HG02610 (cell line): ENCODE data around the gene GPR84.
"Not testable (repeated sequence)": the region's sequence is repeated elsewhere in the genome, so short reads cannot be mapped to it uniquely, and the experiment has no call there.

Source experiments
- ATAC-seq: cut with Tn5 transposase; IDR thresholded peaks from one replicate; pipeline ENCODE4 v1.9.1; 2021; ENCODE audit warnings: mild to moderate bottlenecking, moderate library complexity; ENCODE audit not compliant: unreplicated experiment

The GPR84 gene

DNA sequence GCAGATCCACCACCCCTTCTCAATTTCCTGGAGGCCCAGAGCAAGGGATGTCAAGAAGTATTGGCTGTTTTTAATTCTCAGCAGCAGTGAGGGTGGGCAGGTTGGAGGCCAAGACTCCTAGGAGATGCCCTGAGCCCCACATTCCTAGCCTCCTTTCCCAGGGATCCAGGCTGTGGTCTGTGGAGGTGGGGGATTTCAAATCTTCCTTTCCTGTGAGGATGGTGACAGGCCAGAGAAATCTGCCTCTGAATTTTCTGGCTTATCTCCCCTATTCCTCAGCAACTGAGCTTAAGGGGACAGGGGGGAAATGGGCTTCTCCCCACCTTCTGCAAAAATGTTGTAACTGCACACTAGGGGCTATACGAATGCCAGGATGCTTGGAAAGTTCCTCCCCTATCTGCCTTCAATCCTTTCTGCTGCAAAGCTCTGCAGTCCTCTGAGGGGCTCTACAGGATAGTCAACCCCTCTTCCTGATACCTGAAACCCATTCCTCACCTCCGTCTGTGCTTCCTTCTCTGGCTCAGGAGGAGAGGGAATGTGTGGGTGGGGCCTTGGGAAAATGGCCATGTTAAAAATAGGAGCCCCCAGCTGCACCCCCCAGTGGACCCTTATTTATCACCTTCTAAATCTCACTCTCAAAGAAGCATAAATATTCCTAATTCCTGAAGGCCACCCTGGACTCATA is 6.6 kb downstream of the GPR84 start:
- ATAC-seq = no peak

DNA sequence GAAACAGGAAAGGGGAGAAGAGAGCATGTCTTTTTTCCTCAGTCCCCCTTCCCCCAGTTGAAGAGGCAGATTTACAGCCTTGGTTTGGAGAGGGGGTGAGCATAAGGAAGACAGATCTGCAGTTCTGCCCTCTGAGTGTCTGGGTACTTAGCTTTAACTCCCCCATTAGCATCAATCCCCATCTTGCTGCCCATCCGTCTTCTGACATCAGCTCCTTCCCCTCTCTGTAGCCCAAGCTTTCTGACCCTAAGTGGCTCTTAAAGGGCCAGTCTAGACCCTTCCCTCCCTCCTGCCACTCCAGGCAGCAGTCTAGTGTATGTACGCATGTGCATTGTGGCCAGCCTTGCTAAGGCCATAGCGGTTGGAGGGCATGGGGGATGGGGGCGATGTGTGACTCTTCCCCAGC is 7.3 kb downstream of the GPR84 start:
- no peak for ATAC-seq

DNA sequence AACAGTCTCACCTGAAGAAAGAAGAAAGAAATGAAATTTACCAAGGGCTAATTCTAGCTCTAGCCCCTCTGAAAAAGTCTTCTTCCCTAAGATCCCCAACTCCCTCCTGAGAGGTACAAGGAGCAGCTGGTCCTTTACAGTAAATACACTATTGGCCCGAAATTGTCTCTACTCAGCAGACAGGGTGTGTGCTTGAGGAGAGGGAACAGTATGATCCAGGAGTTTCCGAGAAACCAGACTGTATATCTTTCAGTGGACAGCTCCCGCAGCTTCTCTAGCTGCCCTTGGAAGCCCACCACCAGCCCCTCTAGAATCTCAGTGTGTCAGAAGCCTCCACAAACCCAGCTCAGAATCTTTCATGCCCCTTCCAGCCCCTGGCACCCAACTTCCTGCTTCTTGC is 8.1 kb downstream of the GPR84 start:
- no peak for ATAC-seq

DNA sequence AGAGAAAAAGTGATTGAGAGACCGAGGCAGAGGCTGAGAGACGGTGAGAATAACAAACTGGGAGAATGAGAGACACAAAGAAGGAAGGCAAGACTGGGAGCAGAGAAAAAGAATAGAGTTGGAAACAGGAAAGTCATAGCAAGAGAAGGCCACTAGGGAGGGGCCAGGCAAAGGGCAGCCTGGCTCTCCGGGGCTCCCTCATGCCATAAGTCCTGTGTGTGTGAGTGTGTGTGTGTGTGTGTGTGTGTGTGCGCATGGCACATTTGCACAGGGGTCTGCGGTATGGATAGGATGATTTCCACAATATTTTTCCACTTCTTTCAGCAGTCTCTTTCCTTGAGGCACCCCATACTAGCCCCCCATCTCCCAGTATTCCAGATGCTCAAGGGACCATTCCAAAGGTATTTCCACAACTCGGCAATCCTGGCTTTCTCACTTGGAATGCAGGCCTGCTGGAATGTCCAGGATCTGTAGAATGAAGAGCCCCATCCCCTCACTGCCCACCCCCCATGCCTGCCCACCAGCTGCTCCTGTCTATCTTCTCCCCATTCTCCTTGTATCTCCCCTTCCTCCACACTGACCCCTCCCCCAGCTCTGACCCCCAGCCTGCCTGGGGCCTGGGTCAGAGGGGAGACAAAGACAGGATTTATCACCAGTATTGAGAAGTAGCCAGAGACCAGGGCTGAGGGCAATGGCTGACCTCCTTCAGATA is 9.0 kb downstream of the GPR84 start:
- ATAC-seq = no peak

DNA sequence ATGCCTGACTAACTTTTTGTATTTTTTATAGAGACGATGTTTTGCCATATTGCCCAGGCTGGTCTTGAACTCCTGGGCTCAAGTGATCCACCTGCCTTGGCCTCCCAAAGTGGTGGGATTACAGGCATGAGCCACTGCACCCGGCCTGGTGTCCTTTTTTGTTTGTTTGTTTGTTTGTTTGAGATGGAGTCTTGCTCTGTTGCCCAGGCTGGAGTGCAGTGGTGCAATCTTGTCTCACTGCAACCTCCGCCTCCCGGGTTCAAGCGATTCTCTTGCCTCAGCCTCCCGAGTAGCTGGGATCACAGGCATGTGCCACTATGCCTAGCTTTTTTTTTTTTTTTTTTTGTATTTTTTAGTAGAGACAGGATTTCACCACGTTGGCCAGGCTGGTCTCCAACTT is 10.0 kb downstream of the GPR84 start:
- not testable (repeated sequence) for ATAC-seq

DNA sequence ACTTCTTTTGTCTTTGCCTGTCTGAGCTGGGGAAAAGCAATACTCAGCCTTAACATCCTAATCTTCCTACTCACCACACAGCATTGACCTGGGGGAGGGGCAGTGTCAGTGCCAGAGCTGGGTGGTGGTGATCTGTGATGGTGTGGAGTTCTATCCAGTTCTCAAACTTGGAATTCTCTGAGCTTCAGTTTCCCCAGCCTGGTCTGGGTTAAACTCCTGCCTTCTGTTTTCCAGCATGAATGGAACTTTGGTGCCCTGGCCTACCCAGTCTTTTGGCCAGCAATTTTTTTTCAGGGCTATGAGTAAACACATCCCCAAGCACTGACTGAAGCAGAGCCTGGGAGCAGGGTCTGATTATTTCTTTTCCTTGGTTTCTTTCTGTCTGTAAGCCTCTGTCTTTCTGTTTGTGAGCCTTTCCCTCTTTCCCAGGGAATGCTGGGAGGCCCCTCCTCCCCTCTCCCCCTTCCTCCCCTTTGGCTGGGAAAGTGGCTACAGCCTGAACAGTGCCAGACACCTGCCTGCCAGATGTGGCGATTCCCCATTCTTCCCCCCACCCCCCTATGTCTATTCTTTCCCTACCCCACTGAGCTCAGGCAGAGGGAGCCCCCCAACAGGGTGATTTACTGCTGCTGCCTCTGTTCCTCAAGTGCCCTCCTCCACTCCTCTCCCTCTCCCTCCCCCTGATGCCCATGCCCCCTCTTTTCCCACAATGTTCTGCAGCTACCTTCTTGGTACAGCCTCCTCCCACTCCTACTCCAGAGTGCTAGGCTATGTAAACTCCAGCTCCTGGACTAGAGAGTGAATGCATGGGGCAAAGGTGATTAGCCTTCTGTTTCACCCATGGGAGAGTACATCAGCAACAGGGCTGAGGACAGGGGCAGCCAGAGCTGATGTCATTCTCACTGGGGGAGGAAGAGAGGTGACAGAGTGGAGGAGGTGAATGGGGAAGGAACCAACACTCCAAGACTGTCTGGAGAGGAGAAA is 11.1 kb downstream of the GPR84 start:
- no peak for ATAC-seq

DNA sequence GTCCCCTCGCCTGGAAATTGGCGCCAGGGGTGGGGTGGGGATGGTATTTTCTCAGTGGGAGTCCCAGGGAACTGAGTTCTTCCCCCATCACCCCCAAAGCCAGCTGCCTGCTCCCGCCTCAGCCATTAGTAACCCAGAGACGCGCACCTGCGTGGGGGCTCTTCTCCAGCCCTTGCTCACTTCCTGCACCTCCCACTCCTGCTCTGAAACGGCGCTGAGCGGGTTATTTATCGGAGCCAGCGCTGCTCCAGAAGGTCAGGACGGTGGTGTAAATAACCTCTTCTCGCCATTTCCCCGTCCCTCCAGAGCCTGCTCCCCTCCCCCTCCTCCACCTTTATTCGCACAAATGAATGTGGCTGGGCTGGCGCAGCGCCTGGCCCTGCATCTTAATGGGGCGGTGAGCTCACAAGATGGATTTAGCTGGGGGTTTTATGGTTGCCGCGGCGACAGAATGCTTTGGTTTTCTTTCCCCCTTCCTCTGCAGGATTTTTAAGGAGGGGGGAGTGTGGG is 12.2 kb downstream of the GPR84 start:
- ATAC-seq = no peak

DNA sequence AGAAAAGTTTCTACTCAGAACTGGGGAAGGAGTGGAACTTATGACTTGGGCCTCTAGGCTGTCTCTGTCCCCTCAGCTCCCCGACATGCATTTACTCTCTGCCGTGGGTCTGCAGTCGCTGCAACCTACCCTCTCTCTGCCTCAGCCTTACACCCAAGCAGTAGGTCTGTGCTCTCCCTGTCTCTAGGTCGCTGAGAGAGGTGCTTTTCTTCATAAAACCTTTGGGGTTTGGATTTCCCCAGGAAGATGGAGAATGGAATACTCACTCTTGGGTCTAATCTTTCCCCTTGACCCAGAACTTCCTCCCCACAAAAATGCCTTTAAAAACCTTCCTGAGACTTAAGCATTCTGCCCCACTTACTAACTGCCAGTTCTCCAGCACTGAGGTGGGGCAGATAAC is 12.9 kb downstream of the GPR84 start:
- no peak for ATAC-seq

DNA sequence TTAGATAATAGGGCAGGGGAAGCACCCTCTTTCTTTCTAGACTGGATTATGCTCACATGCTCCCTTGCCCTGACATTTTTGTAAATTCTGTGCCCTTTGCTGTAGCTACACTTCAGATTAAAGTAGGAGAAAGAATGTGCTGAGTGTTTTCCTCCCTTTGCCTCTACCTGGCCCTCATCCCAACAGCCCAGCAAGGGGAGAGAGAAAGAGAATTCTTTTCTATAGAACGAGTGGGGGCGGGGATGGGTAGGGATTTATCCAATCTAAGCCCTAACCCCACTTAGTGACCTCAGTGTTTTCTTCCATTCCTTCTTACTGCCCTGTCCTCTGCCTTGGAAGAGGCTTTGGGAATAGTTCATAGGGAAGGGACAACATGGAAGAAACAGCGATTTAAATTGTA is 13.5 kb downstream of the GPR84 start:
- no peak for ATAC-seq

DNA sequence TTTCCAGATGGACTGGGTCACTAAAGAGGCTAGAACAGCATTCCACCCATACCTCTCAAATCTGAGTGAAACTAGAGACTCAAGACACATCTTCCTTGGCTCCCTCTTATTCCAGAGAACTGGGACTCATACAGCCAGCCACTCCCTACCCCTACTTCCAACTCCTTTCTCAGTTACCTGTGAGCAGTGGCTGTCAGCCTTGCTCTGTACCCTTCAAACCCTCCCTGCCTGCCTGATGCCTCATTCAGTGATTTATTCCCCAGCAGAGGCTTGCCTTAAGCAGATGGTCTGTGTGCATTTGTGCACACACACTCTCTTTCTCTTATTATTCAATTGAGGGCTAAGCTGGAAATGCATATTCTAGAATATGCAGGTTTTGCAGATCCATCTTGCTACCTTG is 14.6 kb downstream of the GPR84 start:
- no peak for ATAC-seq

DNA sequence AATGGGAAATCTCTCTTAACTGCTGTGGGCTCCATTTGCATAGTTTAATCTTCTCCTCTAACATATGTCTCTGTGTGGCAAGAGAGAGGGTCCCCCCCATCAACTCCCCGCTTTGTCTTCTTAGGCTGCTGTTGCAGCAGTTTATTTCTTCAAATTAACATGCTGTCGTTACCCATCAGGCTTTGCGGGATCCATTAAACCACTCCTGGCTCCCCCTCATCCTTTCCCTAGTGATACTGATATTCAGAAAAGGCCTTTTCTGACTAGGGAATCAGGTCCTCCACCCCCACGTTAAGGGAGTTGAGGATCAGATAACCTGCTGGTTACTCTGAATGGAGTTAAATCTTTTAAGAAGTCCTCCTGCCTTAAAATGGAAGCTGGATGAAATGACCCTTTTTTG is 15.2 kb downstream of the GPR84 start:
- ATAC-seq = no peak

DNA sequence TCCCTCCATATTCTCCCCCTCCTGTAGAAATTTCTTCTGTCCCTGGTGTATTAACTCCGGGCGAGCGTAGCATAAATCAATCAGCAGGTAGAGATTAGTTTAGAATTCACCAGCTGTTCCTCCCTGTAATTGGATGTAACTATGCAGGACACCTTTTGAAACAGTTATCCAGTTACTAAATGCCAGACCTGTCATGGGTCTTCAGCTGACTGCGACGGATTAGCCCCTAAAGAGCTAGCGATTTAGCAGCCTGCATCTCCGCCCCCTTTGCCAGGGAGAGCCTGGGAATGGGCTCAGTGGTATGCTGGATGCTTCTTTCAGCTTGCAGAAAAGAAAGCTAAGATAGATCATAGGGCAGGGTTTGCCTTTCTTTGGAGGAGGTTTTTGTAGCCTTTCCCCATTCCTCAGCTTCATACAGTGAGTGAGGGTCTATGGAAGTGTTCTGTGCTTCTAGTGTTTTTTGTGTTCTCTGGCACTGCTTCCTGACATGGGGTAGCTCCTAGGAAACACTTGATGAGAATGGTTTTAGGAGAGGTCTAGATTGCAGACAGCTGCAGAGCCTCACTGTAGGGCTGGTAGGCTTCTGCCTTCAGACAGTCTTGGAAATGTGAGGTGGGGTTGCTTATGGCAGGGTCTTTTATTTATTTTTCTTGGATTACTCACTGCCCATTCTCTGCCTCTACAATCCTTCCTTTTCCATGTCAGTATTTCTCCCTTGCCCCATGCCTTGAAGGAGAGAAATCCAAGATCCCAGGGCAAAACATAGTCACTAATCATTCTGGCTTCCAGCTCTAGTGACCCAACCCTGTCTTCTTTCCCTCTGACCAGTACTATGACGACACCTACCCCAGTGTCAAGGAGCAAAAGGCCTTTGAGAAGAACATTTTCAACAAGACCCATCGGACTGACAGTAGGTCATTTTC is 22.6 kb downstream of the GPR84 start:
- ATAC-seq = no peak

DNA sequence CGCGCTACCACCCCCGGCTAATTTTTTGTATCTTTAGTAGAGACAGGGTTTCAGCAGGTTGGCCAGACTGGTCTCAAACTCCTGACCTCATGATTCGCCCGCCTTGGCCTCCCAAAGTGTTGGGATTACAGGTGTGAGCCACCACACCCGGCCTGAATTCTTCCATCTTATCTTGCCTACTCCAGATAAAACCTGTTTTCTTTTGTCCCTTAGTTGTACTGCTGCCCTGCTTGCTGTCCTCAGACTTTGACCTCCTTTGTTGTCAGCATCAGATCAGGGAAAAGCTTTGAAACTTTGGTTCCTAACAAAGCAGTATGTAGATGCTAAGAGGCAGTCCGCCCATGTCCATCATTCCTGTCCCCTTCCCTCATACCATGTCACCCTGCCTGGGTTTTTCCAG is 23.4 kb downstream of the GPR84 start:
- ATAC-seq = no peak

DNA sequence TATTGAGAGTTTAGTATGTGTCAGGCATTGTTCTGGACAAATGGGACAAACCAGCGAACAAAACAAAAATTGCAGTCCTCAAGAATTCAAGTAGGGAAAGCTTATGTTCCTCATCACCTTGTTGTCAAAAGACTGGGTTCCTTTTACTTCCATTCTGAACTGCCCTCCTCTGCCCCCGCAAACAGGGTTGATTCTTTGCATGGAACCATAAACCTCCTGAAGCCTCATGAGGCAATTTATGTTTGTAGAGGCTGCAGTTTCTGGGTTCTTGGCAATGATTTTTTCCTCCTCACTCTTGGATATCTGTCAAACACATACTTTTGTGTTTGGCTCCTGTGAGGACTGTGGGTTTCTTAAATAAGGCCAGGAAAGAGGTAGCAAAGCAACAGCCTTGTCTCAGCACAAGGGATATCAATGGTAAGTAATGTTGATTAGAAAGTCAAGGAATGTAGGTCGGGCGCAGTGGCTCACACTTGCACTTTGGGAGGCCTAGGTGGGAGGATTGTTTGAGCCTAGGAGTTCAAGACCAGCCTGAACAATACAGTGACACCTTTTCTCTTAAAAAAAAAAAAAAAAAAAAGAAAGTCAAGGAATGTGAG is 25.5 kb downstream of the GPR84 start:
- no peak for ATAC-seq

DNA sequence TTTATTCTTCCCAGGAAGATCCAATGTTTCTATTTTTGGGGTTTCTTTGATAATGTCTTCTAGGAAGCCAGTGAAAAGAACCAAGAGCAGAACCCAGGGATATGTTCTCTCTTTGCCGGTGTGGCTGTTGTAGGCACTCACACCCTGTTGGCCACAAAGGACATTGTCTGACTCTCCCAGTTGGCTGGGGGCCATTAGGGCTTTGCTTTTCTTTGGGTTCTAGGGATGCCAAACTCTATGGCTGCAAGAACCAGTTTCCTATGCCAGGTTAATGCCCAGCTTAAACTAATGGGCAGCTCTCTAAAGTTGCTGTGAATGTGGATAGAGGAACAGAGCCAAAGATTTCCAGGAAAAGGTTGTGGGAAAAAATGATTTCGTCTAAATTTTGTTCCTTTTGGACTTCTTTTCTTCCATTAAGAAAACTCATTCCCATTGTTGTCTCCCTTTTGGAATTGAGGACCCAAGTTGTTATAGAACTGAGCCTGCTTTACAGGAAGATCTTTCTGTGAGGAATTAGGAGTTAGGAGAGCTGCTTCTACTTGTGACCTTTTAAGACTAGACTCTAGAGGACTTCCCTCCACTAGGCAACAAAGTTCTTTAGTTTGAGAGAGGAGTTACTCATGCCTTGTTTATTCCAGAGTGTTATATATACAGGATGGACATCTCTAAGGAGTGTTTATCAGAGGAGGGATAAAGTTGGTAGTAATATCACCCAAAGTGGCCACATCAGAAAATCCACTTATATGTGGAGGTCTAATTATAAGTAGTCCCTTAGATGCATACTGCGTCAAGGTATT is 26.2 kb downstream of the GPR84 start:
- no peak for ATAC-seq

DNA sequence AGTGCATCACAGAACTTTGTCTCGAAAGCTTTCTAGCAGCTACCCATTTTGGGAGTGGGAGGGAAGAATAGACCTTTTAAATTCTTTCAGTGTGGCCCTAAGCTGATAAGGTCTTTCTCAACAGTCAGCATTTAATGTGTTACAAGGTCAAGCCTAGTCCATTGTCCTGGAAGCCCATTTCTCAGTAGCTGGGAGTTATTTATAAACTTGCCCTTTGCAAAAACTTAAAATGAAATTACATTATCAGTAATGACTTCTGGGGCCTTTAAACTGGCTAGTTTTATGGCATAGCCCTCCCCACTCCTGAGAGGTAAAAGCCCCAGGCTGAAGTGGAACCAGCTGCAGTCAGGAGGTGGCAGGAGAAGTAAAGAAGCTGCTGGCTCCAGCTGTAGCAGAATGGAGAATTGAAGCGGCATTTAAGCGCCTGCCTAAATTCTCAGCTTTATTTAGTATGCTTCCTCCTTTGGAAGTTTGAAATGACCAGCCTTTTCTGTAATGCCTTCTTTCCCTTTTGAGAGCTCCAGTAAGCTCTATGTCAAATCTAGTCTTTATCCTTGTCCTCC is 26.9 kb downstream of the GPR84 start:
- ATAC-seq = no peak

DNA sequence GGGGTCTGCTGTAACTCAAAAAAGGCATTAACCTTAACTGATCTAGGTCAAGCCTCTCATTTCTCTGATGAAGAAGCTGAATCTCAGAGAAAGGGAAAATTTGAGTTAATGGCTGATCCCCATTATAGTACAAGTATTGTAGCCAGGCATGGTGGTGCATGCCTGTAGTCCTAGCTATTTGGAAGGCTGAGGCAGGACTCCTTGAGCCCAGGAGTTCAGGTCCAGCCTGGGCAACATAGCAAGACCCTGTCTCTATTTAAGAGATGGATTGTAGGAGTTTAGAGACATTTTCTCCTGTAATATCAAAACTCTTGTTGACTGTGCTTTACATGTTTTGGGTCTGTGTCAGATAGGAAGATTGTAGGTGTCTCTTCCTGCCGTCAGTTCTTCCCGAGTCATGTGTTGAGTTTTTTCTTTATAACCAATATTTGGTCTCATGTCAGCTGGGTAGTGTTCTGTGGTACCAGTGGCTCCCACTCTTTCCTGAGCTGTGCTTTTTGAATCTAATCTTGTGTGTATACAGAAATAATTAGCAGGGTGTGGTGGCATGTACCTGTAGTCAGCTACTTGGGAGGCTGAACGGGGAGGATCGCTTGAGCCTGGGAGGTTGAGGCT is 30.8 kb downstream of the GPR84 start:
- ATAC-seq = no peak

DNA sequence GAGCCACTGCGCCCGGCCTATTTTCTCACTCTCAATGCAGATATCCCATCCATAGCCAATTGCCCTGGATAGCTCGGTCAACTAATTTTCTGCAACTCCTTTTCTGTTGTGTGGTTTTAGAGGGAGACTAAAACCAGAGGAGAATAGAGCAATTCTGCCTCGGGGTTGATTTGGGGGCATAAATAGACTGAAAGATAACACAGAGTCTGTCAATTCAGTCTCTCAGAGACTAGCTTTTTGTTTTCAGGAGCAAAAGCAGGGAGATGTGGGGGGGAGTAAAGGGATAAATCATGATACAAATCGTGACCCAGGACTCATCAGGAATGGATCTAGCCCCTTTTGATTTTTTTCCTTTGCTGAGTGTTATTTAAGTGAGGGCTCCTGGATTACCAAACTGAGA is 32.8 kb downstream of the GPR84 start:
- no peak for ATAC-seq
